ENCODE measurements around the gene TXNIP. TPM values are rescaled to one million over a fixed set of nuclear protein-coding genes. Genes with fewer than 3 reads are reported as not detected.
A peak's percentile ranks its signal among the peaks of the same experiment; 100 is the strongest.

TXNIP gene
- total RNA-seq, 1 experiment from 2014 or later, result 23.2 TPM

DNA sequence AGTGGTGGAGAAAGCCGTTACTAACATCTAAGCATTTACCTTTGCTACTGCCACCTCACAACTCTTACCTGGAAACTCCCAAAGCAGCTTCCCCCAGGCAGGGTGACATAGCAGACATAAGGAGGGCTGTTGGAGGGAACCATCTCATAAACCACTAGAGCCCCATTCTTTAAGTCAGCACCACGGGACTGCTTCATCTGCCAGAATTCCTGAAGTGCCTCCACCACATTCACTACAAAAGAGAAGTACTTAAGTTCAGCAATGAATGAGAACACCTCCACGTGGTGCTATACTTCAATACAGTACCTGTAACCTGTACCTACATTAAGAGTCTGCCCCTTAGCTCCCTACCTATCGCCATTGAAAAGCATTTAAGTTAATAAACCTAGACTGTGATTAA is 48.8 kb downstream of the TXNIP start:
- H3K18ac ChIP-seq (ENCODE audit: insufficient read length, low read depth, low read length), result no peak overlapping the region
- Mint-ChIP-seq H3K27ac (no peak overlapping the region; a peak in 1 of 7 replicates), H3K9me3 (no peaks in the 10 kb centered on the region), H3K36me3 (ENCODE audit: insufficient read depth in 1 of 3, low read depth in 3 of 3) (no peaks in the 10 kb centered on the region), H3K27me3 (ENCODE audit: low read depth) (no peaks in the 10 kb centered on the region), H3K4me1 (peaks cover 16 to 21% of the 10 kb centered on the region in 2 experiments), H3K4me3 (no peak overlapping the region)
- H2BK5ac ChIP-seq (ENCODE audit: insufficient read length, low read length), result no peak overlapping the region
- H2BK20ac ChIP-seq (ENCODE audit: low read depth, low read length, poor library complexity, severe bottlenecking), result no peak overlapping the region
- H4K8ac ChIP-seq (replicated peaks; ENCODE audit: insufficient read length, low read depth, low read length), result no peak overlapping the region
- no peak overlapping the region for H4K5ac ChIP-seq (ENCODE audit: insufficient read length, low read depth, low read length)
- H4K91ac ChIP-seq (ENCODE audit: insufficient read length, low read depth, low read length), result no peak overlapping the region
- no peaks in the 10 kb centered on the region for H3K79me1 ChIP-seq (ENCODE audit: insufficient read depth, low read depth, low read length, poor library complexity, severe bottlenecking)
- no peak overlapping the region for H3T11ph ChIP-seq (ENCODE audit: low read length)
- peaks cover 6% of the 10 kb centered on the region; the same call in 1 of the 2 replicates for H3K4me1 ChIP-seq (ENCODE audit: insufficient read depth, low read length)
- no peak overlapping the region for H3K9ac ChIP-seq (ENCODE audit: extremely low read depth, insufficient read length, low read length)
- no peak overlapping the region for H3K4me2 ChIP-seq (ENCODE audit: insufficient read depth, insufficient read length, low read length)
- H3K56ac ChIP-seq (ENCODE audit: insufficient read length, low read depth, low read length), result no peak overlapping the region
- H2AFZ ChIP-seq (ENCODE audit: low read length), result no peak overlapping the region
- H3K79me2 ChIP-seq (ENCODE audit: insufficient read depth, low read length), result no peaks in the 10 kb centered on the region
- H3K4ac ChIP-seq (ENCODE audit: low read depth, low read length), result no peak overlapping the region
- peak; percentile 50 for DNase-seq
- H2BK120ac ChIP-seq (ENCODE audit: low read depth, low read length, poor library complexity, severe bottlenecking), result no peak overlapping the region
- TF ChIP-seq CTCF (conservative IDR thresholded peaks at IDR 0.05), result no peak
- no peak overlapping the region for H2AK5ac ChIP-seq (ENCODE audit: insufficient read length, low read length)
- H3K27me3 ChIP-seq (ENCODE audit: insufficient read depth, low read length), result no peaks in the 10 kb centered on the region
- H4K20me1 ChIP-seq (ENCODE audit: control insufficient read depth, insufficient read depth, insufficient read length), result no peaks in the 10 kb centered on the region
- no peak overlapping the region for H2BK12ac ChIP-seq (ENCODE audit: insufficient read length, low read depth, low read length)
- no peak overlapping the region for H3K23ac ChIP-seq (ENCODE audit: insufficient read length, low read depth, low read length)
- no peaks in the 10 kb centered on the region for H3K23me2 ChIP-seq (ENCODE audit: insufficient read length, low read depth, low read length, poor library complexity, severe bottlenecking)
- no peak overlapping the region for H3K14ac ChIP-seq (ENCODE audit: insufficient read depth, low read length)
- H3K9me3 ChIP-seq (ENCODE audit: control insufficient read depth, low read depth, low read length), result no peaks in the 10 kb centered on the region
- H3K27ac ChIP-seq (ENCODE audit: insufficient read length, low read depth, low read length), result no peak overlapping the region
- no CpG with 5 or more reads among the region's 4 CpGs for WGBS (ENCODE audit: extremely low coverage, insufficient read length, low lambda C conversion rate)
- H2BK15ac ChIP-seq (ENCODE audit: low read depth, low read length), result no peak overlapping the region

Data from H9 (cell line).